ENCODE results near the gene P3R3URF. TPM values are rescaled to one million over a fixed set of nuclear protein-coding genes. Genes with fewer than 3 reads are reported as not detected.

Gene P3R3URF
- total and polyA plus RNA-seq, 9 of the 15 experiments (the other 6 are each of a cell fraction or from before 2014, with no cell fraction given): not detected

DNA sequence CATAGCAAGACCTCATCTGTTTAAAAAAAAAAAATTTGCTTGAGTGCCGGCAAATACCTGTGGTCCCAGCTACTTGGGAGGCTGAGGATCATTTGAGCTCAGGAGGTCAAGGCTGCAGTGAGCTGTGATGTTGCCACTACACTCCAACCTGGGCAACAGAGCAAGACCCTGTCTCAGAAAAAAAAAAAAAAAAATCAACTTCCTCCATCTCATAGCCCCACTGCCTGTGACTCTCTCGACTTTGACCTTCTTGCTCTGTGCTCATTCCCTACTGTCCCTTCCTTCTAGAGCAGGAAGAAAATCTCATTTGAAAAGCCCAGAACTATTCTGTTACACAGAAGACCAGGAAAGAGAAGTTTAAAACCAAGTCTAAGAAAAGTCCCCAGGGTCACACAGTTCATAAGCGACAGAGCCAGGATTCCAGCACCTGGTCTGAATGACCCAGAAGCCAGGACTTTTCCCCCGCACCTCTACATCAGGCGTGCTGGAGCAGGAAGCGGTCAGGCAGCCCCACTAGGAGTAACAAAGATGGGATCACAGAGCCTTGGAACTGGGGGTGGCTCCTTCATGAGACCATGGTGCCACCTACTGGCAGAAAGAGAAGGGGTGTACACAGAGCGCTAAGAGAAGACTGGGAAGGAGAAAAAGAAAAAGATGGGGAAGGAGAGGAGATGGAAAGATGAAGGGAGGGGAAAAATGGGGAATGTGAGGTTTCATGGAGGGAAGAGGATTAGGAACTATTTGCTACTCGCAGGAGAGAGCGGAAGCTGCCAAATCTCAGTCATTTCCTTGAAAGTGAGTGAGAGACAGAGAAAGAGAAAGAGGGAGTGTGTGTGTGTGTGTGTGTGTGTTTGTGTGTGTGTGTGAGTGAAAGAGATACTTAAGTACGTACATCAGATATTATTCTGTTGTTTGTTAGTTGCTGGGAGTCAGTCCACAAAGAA, 3.1 kb upstream of the P3R3URF start (continued):
- TF ChIP-seq CHD2 (IDR thresholded peaks at IDR 0.05; ENCODE audit: low read depth, low read length) (no peak), MAFK (IDR thresholded peaks at IDR 0.05; ENCODE audit: low read length) (0 out of 2 replicates have a peak, but pooled peaks have one; percentile 4), HNRNPLL (IDR thresholded peaks at IDR 0.05; ENCODE audit: low read depth, low read length, poor library complexity, severe bottlenecking) (no peak), ZNF146 (CRISPR knock-in tag; IDR thresholded peaks at IDR 0.05; ENCODE audit: unreplicated experiment) (no peak), NCOA4 (IDR thresholded peaks at IDR 0.05; ENCODE audit: partially characterized antibody) (no peak), FOXM1 (IDR thresholded peaks at IDR 0.05; ENCODE audit: low read depth) (no peak), FOXM1 (CRISPR knock-in tag; IDR thresholded peaks at IDR 0.05; ENCODE audit: low read depth) (no peak), HNRNPUL1 (IDR thresholded peaks at IDR 0.05; ENCODE audit: low read length) (no peak), DNMT1 (IDR thresholded peaks at IDR 0.05) (0 out of 2 replicates have a peak, but pooled peaks have one; percentile 82), ZC3H8 (IDR thresholded peaks at IDR 0.05) (peak; percentile 78; the same call in 1 of the 2 replicates), SRSF1 (IDR thresholded peaks at IDR 0.05; ENCODE audit: low read depth, low read length) (no peak), TSC22D4 (tag; IDR thresholded peaks at IDR 0.05) (0 out of 2 replicates have a peak, but pooled peaks have one; percentile 63), CBFB (CRISPR knock-in tag; IDR thresholded peaks at IDR 0.05) (no peak)
- TF ChIP-seq, protein P1, sequence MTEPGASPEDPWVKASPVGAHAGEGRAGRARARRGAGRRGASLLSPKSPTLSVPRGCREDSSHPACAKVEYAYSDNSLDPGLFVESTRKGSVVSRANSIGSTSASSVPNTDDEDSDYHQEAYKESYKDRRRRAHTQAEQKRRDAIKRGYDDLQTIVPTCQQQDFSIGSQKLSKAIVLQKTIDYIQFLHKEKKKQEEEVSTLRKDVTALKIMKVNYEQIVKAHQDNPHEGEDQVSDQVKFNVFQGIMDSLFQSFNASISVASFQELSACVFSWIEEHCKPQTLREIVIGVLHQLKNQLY (CRISPR knock-in tag; conservative IDR thresholded peaks at IDR 0.05): no peak
- TF ChIP-seq, protein P2, sequence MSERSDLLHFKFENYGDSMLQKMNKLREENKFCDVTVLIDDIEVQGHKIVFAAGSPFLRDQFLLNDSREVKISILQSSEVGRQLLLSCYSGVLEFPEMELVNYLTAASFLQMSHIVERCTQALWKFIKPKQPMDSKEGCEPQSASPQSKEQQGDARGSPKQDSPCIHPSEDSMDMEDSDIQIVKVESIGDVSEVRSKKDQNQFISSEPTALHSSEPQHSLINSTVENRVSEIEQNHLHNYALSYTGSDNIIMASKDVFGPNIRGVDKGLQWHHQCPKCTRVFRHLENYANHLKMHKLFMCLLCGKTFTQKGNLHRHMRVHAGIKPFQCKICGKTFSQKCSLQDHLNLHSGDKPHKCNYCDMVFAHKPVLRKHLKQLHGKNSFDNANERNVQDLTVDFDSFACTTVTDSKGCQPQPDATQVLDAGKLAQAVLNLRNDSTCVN (CRISPR knock-in tag; IDR thresholded peaks at IDR 0.05): peak; percentile 96
- TF ChIP-seq, protein P3, sequence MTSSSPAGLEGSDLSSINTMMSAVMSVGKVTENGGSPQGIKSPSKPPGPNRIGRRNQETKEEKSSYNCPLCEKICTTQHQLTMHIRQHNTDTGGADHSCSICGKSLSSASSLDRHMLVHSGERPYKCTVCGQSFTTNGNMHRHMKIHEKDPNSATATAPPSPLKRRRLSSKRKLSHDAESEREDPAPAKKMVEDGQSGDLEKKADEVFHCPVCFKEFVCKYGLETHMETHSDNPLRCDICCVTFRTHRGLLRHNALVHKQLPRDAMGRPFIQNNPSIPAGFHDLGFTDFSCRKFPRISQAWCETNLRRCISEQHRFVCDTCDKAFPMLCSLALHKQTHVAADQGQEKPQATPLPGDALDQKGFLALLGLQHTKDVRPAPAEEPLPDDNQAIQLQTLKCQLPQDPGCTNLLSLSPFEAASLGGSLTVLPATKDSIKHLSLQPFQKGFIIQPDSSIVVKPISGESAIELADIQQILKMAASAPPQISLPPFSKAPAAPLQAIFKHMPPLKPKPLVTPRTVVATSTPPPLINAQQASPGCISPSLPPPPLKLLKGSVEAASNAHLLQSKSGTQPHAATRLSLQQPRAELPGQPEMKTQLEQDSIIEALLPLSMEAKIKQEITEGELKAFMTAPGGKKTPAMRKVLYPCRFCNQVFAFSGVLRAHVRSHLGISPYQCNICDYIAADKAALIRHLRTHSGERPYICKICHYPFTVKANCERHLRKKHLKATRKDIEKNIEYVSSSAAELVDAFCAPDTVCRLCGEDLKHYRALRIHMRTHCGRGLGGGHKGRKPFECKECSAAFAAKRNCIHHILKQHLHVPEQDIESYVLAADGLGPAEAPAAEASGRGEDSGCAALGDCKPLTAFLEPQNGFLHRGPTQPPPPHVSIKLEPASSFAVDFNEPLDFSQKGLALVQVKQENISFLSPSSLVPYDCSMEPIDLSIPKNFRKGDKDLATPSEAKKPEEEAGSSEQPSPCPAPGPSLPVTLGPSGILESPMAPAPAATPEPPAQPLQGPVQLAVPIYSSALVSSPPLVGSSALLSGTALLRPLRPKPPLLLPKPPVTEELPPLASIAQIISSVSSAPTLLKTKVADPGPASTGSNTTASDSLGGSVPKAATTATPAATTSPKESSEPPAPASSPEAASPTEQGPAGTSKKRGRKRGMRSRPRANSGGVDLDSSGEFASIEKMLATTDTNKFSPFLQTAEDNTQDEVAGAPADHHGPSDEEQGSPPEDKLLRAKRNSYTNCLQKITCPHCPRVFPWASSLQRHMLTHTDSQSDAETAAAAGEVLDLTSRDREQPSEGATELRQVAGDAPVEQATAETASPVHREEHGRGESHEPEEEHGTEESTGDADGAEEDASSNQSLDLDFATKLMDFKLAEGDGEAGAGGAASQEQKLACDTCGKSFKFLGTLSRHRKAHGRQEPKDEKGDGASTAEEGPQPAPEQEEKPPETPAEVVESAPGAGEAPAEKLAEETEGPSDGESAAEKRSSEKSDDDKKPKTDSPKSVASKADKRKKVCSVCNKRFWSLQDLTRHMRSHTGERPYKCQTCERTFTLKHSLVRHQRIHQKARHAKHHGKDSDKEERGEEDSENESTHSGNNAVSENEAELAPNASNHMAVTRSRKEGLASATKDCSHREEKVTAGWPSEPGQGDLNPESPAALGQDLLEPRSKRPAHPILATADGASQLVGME (CRISPR knock-in tag; IDR thresholded peaks at IDR 0.05): peak; percentile 64; the same call in 1 of the 2 replicates
- TF ChIP-seq, protein P4, sequence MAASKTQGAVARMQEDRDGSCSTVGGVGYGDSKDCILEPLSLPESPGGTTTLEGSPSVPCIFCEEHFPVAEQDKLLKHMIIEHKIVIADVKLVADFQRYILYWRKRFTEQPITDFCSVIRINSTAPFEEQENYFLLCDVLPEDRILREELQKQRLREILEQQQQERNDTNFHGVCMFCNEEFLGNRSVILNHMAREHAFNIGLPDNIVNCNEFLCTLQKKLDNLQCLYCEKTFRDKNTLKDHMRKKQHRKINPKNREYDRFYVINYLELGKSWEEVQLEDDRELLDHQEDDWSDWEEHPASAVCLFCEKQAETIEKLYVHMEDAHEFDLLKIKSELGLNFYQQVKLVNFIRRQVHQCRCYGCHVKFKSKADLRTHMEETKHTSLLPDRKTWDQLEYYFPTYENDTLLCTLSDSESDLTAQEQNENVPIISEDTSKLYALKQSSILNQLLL (CRISPR knock-in tag; IDR thresholded peaks at IDR 0.05; ENCODE audit: borderline replicate concordance): no peak
